ENCODE results near the gene KCTD4. TPM values are rescaled to one million over a fixed set of nuclear protein-coding genes. Genes with fewer than 3 reads are reported as not detected.

Gene KCTD4
- total and polyA plus RNA-seq, 10 of the 15 experiments (the other 5 are each of a cell fraction or from before 2014, with no cell fraction given) = 0.09 TPM; not detected in 9

DNA sequence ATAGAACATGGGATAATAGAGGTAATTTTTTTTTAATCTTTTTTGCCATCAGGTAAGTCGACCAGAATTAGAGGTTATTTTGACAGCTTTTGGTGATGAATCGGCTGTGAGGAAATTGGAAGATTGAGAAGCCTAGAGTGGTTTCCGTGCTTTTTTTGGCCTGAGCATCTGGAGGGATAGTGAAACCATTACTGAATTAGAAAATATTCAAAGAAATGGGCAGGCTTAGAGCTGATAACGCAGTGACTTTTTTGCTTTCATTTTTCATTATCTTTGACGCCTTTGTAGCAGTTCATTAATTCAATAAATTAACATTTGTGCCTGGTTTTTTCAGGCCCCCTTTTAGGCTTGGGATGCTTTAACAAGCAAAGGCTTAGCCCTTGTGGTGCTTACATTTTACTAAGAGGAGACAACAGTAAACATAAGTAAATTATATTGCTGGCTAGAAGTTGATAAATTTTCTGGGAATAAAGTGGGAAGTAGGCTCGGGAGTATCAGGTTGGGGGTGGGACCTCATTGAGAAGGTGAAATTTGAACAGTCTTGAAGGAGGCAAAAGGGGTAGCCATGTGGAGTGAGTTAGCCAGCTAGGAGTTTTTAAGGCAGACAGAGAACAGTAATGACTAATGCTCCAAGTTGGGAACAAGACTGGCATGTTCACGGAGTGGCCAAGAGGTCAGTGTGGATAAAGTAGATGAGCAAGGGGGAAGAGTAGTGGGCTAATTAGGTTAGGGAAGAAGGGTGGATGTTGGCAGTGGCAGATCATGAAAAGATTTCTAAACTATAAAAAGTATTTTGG is 44.1 kb downstream of the KCTD4 start (continued):
- TF ChIP-seq ATF7 (IDR thresholded peaks at IDR 0.05; ENCODE audit: low read depth) = no peak
- TF ChIP-seq FOS (IDR thresholded peaks at IDR 0.05; ENCODE audit: borderline replicate concordance, extremely low read depth, insufficient read length) = no peak

DNA sequence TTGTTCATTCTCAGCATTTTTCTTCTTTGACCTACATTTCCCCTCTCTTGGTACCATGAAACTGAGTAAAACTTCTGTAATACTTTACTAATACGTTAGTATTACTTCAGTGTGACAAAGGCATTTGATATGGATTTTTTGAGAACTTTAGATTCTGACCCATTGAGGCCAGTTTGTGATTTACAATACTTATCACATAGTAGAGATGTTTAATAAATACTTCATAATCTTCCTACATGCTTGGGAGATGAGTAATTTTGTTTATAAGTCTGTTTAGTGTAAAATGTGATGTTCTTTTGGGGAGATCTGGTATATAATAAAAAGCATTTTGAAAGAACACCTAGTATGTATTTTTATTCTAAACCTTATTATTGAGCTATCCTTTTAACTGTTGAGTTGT is 50.9 kb downstream of the KCTD4 start:
- H3K27me3 ChIP-seq (replicated peaks in 1 of 2; ENCODE audit: control insufficient read depth in 2 of 2, insufficient read depth in 2 of 2, low read length in 1 of 2) = no peaks in the 10 kb centered on the region
- in situ Hi-C loops (cut with MboI) (no loop called here), intact Hi-C loops (cut with micrococcal nuclease; ENCODE audit: unreplicated experiment) (no loop called here)
- H3K36me3 ChIP-seq (ENCODE audit: control insufficient read depth in 2 of 2, insufficient read depth in 2 of 2, low read length in 1 of 2) = no peaks in the 10 kb centered on the region; a peak in 2 of 4 replicates
- WGBS (ENCODE audit: insufficient coverage, insufficient replicate concordance, low lambda C conversion rate, missing lambda C conversion rate) = 100% methylated on average over 1 of the region's 1 CpG
- no peak for TF ChIP-seq HDGF (IDR thresholded peaks at IDR 0.05)
- TF ChIP-seq, protein P1, sequence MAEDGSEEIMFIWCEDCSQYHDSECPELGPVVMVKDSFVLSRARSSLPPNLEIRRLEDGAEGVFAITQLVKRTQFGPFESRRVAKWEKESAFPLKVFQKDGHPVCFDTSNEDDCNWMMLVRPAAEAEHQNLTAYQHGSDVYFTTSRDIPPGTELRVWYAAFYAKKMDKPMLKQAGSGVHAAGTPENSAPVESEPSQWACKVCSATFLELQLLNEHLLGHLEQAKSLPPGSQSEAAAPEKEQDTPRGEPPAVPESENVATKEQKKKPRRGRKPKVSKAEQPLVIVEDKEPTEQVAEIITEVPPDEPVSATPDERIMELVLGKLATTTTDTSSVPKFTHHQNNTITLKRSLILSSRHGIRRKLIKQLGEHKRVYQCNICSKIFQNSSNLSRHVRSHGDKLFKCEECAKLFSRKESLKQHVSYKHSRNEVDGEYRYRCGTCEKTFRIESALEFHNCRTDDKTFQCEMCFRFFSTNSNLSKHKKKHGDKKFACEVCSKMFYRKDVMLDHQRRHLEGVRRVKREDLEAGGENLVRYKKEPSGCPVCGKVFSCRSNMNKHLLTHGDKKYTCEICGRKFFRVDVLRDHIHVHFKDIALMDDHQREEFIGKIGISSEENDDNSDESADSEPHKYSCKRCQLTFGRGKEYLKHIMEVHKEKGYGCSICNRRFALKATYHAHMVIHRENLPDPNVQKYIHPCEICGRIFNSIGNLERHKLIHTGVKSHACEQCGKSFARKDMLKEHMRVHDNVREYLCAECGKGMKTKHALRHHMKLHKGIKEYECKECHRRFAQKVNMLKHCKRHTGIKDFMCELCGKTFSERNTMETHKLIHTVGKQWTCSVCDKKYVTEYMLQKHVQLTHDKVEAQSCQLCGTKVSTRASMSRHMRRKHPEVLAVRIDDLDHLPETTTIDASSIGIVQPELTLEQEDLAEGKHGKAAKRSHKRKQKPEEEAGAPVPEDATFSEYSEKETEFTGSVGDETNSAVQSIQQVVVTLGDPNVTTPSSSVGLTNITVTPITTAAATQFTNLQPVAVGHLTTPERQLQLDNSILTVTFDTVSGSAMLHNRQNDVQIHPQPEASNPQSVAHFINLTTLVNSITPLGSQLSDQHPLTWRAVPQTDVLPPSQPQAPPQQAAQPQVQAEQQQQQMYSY (CRISPR knock-in tag; IDR thresholded peaks at IDR 0.05) = no peak
- TF ChIP-seq, protein P2, sequence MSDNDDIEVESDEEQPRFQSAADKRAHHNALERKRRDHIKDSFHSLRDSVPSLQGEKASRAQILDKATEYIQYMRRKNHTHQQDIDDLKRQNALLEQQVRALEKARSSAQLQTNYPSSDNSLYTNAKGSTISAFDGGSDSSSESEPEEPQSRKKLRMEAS (IDR thresholded peaks at IDR 0.05; ENCODE audit: low read depth, low read length) = no peak
- no peak for TF ChIP-seq MYC (IDR thresholded peaks at IDR 0.05; ENCODE audit: insufficient read depth, insufficient read length, insufficient replicate concordance, low read length, severe bottlenecking)
- no peak overlapping the region for H3K27ac ChIP-seq (ENCODE audit: control insufficient read depth, insufficient read depth)
- no peak overlapping the region for H3K4me2 ChIP-seq (ENCODE audit: control insufficient read depth, insufficient read depth)
- POLR2A ChIA-PET = no interaction called here
- no peaks in the 10 kb centered on the region for H3K9me3 ChIP-seq (replicated peaks; ENCODE audit: control insufficient read depth, insufficient read depth, low read length)
- DNase-seq (ENCODE audit: low read depth, low spot score) (no peak), ATAC-seq (no peak), FAIRE-seq (no peak)
- RAD21 ChIA-PET (ENCODE audit: unreplicated experiment) = no interaction called here
- no peak overlapping the region for H3K4me3 ChIP-seq
- no peaks in the 10 kb centered on the region; the same call in 1 of the 2 replicates for H3K79me2 ChIP-seq (ENCODE audit: control insufficient read depth, insufficient read depth, low read length)
- no peak overlapping the region for H2AFZ ChIP-seq (ENCODE audit: control insufficient read depth, low read depth, low read length)
- no TSS peak for BruUV-seq (replicated peaks)
- SMC1A ChIA-PET (ENCODE audit: uncharacterized antibody, unreplicated experiment) = interaction anchor here (1.0 kb wide), 1 partner anchor 12 kb away, joined by 4 read pairs; no protein-coding TSS in a partner anchor
- no peak overlapping the region for H3K9ac ChIP-seq (ENCODE audit: control insufficient read depth, insufficient read depth, low read length)
- no peaks in the 10 kb centered on the region for H3K4me1 ChIP-seq (ENCODE audit: control insufficient read depth, insufficient read depth, low read length)
- CTCF ChIA-PET = interaction anchor here (1.2 kb wide), 1 partner anchor 13 kb away, joined by 5 read pairs; no protein-coding TSS in a partner anchor
- no peaks in the 10 kb centered on the region for H4K20me1 ChIP-seq (ENCODE audit: control insufficient read depth, insufficient read depth)

Measured in GM12878 (cell line).